PC-9 (cell line): ENCODE measurements around the gene CTXND2.

Experiments
- EZH2 ChIP-seq: fragments of 200-600 bp; sonication (generic); IDR thresholded peaks from 2 replicates; pipeline ENCODE4 v1.8.0; 2017; ENCODE audit warnings: antibody characterized with exemption, low read depth
- TF ChIP-seq, protein P1 (sequence below): fragments of 200-600 bp; sonication (generic); conservative IDR thresholded peaks from 2 replicates; pipeline ENCODE4 v1.6.1; 2017; ENCODE audit warnings: mixed run types, antibody characterized with exemption, mild to moderate bottlenecking, moderate library complexity

- TF ChIP-seq, protein P1, sequence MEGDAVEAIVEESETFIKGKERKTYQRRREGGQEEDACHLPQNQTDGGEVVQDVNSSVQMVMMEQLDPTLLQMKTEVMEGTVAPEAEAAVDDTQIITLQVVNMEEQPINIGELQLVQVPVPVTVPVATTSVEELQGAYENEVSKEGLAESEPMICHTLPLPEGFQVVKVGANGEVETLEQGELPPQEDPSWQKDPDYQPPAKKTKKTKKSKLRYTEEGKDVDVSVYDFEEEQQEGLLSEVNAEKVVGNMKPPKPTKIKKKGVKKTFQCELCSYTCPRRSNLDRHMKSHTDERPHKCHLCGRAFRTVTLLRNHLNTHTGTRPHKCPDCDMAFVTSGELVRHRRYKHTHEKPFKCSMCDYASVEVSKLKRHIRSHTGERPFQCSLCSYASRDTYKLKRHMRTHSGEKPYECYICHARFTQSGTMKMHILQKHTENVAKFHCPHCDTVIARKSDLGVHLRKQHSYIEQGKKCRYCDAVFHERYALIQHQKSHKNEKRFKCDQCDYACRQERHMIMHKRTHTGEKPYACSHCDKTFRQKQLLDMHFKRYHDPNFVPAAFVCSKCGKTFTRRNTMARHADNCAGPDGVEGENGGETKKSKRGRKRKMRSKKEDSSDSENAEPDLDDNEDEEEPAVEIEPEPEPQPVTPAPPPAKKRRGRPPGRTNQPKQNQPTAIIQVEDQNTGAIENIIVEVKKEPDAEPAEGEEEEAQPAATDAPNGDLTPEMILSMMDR, result no peak
- TF ChIP-seq EZH2, result no peak
These were observed 73.7 kb downstream of the CTXND2 start for GRCh38 chr1:150960646-150961045.
